Ascending aorta (tissue), 2 donors: ENCODE results near the gene IQSEC3. TPM values are rescaled to one million over a fixed set of nuclear protein-coding genes. Genes with fewer than 3 reads are reported as not detected.

Experiments
- DNase-seq, 2 donors: peaks; one replicate each; pipeline ENCODE4 v3.0.0-alpha.2; 2019; ENCODE audit warnings: low spot score in 2 of 2
- H3K27ac ChIP-seq, 2 donors: fragments of 200-600 bp; sonication (generic); one replicate each; pipeline ENCODE4 v1.5.1; 2016 to 2017; ENCODE audit warnings: mild to moderate bottlenecking in 1 of 2
- H3K27me3 ChIP-seq: fragments of 200-600 bp; sonication (generic); one replicate; pipeline ENCODE4 v1.5.1; 2017
- H3K36me3 ChIP-seq, 2 donors: fragments of 200-600 bp; sonication (generic); one replicate each; pipeline ENCODE4 v1.5.1; 2016
- H3K4me1 ChIP-seq, 2 donors: fragments of 200-600 bp; sonication (generic); one replicate each; pipeline ENCODE4 v1.5.1; 2016 to 2017; ENCODE audit warnings: mild to moderate bottlenecking in 1 of 2
- H3K4me3 ChIP-seq, 2 donors: fragments of 200-600 bp; sonication (generic); one replicate each; pipeline ENCODE4 v1.5.1; 2016 to 2017; ENCODE audit warnings: mild to moderate bottlenecking in 1 of 2
- H3K9me3 ChIP-seq, 2 donors: fragments of 200-600 bp; sonication (generic); one replicate each; pipeline ENCODE4 v1.5.1; 2016
- CTCF ChIP-seq, 3 experiments: fragments of 200-600 bp in 2 of 3; fragments of 450-650 bp in 1 of 3; sonication (generic) in 2 of 3; IDR thresholded peaks; one replicate each; pipeline ENCODE4 v1.5.1; 2016 to 2019; ENCODE audit warnings: antibody characterized with exemption in 3 of 3, mild to moderate bottlenecking in 1 of 3, moderate library complexity in 1 of 3
- intact Hi-C: fragments of 100-400 bp; cut with DNase I; formaldehyde crosslinking; loops from one replicate; pipeline ENCODE4 v1.15.1; 2023
- total RNA-seq: library from RNA; depleted of rRNA; stranded (reverse); fragments of >200 nt; gene quantifications from one replicate; pipeline ENCODE4 v1.1.0, GENCODE V29; 2016

Gene IQSEC3
- total RNA-seq, 1 donor from 2014 or later: 0.53 TPM

GRCh38 chr12:145369-145960 is 78.9 kb downstream of the IQSEC3 start:
- H3K9me3 ChIP-seq: no peaks in the 10 kb centered on the region
- intact Hi-C loops: no loop called here
- no peak overlapping the region for H3K4me3 ChIP-seq

GRCh38 chr12:147242-147641 is 80.7 kb downstream of the IQSEC3 start:
- Histone ChIP-seq H3K36me3 (no peaks in the 10 kb centered on the region), H3K4me1 (no peaks in the 10 kb centered on the region), H3K9me3 (no peaks in the 10 kb centered on the region), H3K27me3 (no peaks in the 10 kb centered on the region), H3K27ac (no peak overlapping the region), H3K4me3 (no peak overlapping the region)
- intact Hi-C loops: no loop called here
- TF ChIP-seq CTCF (IDR thresholded peaks at IDR 0.05): no peak
- no peak for DNase-seq

More at GRCh38 chr12:145369-145960, 78.9 kb downstream of the IQSEC3 start:
- DNase-seq: no peak
- Histone ChIP-seq H3K27me3 (no peaks in the 10 kb centered on the region), H3K4me1 (no peaks in the 10 kb centered on the region), H3K27ac (no peak overlapping the region), H3K36me3 (no peaks in the 10 kb centered on the region)
- no peak for TF ChIP-seq CTCF (IDR thresholded peaks at IDR 0.05)

GRCh38 chr12:148676-149416 is 82.3 kb downstream of the IQSEC3 start:
- no peaks in the 10 kb centered on the region for H3K9me3 ChIP-seq
- no peak overlapping the region for H3K27ac ChIP-seq
- no peaks in the 10 kb centered on the region for H3K4me1 ChIP-seq
- no peaks in the 10 kb centered on the region for H3K36me3 ChIP-seq
- DNase-seq: no peak
- no peaks in the 10 kb centered on the region for H3K27me3 ChIP-seq
- TF ChIP-seq CTCF (IDR thresholded peaks at IDR 0.05): no peak
- H3K4me3 ChIP-seq: no peak overlapping the region
- intact Hi-C loops: no loop called here

GRCh38 chr12:151579-151978 is 85.0 kb downstream of the IQSEC3 start:
- no peak overlapping the region for H3K4me3 ChIP-seq
- H3K9me3 ChIP-seq: no peaks in the 10 kb centered on the region
- H3K27me3 ChIP-seq: no peaks in the 10 kb centered on the region
- H3K36me3 ChIP-seq: no peaks in the 10 kb centered on the region
- no peak for DNase-seq
- no peak overlapping the region for H3K27ac ChIP-seq
- no peaks in the 10 kb centered on the region for H3K4me1 ChIP-seq
- TF ChIP-seq CTCF (IDR thresholded peaks at IDR 0.05): no peak
- intact Hi-C loops: no loop called here

GRCh38 chr12:152440-152839 is 85.9 kb downstream of the IQSEC3 start:
- no peak overlapping the region for H3K4me3 ChIP-seq
- H3K4me1 ChIP-seq: no peaks in the 10 kb centered on the region
- TF ChIP-seq CTCF (IDR thresholded peaks at IDR 0.05): no peak
- no peaks in the 10 kb centered on the region for H3K36me3 ChIP-seq
- H3K9me3 ChIP-seq: no peaks in the 10 kb centered on the region
- no peaks in the 10 kb centered on the region for H3K27me3 ChIP-seq
- H3K27ac ChIP-seq: no peak overlapping the region
- DNase-seq: no peak
- intact Hi-C loops: no loop called here
